Stimulated activated naive CD4-positive, alpha-beta T cell treated with Interleukin-2 at 50 U/mL for 16 hours (primary cell): Measurements from ENCODE around the gene SGPP1.
A peak's percentile ranks its signal among the peaks of the same experiment; 100 is the strongest.
"Not testable (repeated sequence)": the region's sequence is repeated elsewhere in the genome, so short reads cannot be mapped to it uniquely, and the experiment has no call there.

Source experiments
- DNase-seq: peaks from one replicate; lab custom pipeline; 2025; lab: John Stamatoyannopoulos, UW

Gene SGPP1

GRCh38 chr14:63673886-63674497, 53.9 kb downstream of the SGPP1 start:
- no peak for DNase-seq

- DNase-seq: no peak
Measured at GRCh38 chr14:63673255-63673654, 54.6 kb downstream of the SGPP1 start.

GRCh38 chr14:63672417-63673180, 55.3 kb downstream of the SGPP1 start:
- DNase-seq: no peak

- no peak for DNase-seq
Measured at GRCh38 chr14:63671987-63672386, 55.9 kb downstream of the SGPP1 start.

- no peak for DNase-seq
Measured at GRCh38 chr14:63670692-63671091, 57.2 kb downstream of the SGPP1 start.

- no peak for DNase-seq
Measured at GRCh38 chr14:63666335-63666734, 61.5 kb downstream of the SGPP1 start.

GRCh38 chr14:63663428-63664341, 64.2 kb downstream of the SGPP1 start:
- DNase-seq: no peak

- DNase-seq: no peak
Measured at GRCh38 chr14:63662776-63663175, 65.1 kb downstream of the SGPP1 start.

- DNase-seq: not testable (repeated sequence)
Measured at GRCh38 chr14:63661881-63662280, 66.0 kb downstream of the SGPP1 start.

- DNase-seq: no peak
Measured at GRCh38 chr14:63659726-63660125, 68.1 kb downstream of the SGPP1 start.

- DNase-seq: no peak
Measured at GRCh38 chr14:63656194-63656593, 71.7 kb downstream of the SGPP1 start.

GRCh38 chr14:63654936-63655335, 72.9 kb downstream of the SGPP1 start:
- DNase-seq: no peak

GRCh38 chr14:63654346-63654745, 73.5 kb downstream of the SGPP1 start:
- DNase-seq: no peak

GRCh38 chr14:63652406-63652805, 75.5 kb downstream of the SGPP1 start:
- no peak for DNase-seq

GRCh38 chr14:63650256-63650952, 77.5 kb downstream of the SGPP1 start:
- DNase-seq: peak; percentile 15

GRCh38 chr14:63647696-63648410, 80.0 kb downstream of the SGPP1 start:
- no peak for DNase-seq

- no peak for DNase-seq
Measured at GRCh38 chr14:63644741-63645140, 83.1 kb downstream of the SGPP1 start.

- no peak for DNase-seq
Measured at GRCh38 chr14:63642656-63643382, 85.0 kb downstream of the SGPP1 start.

GRCh38 chr14:63642229-63642611, 85.6 kb downstream of the SGPP1 start:
- DNase-seq: peak; percentile 75

- DNase-seq: peak; percentile 97
Measured at GRCh38 chr14:63641473-63642228, 86.2 kb downstream of the SGPP1 start, which contains the start of gene WDR89. TSS of gene WDR89 (minus strand) at chr14:63641871. CDS start at chr14:63599942, 41,929 bp downstream.
